Breast epithelium (tissue), 4 donors: Measurements from ENCODE around the gene GAREM2. TPM values are rescaled to one million over a fixed set of nuclear protein-coding genes. Genes with fewer than 3 reads are reported as not detected.

ENCODE experiments used
- DNase-seq, 2 donors: peaks; one replicate each; pipeline ENCODE4 v3.0.0-alpha.2; 2019; ENCODE audit warnings: low spot score in 2 of 2
- H3K27ac ChIP-seq, 2 donors: fragments of 200-600 bp; sonication (generic) in 1 of 2; one replicate each; pipeline ENCODE4 v1.5.1; 2016 to 2019; ENCODE audit warnings: mild to moderate bottlenecking in 1 of 2
- H3K27me3 ChIP-seq, 2 donors: fragments of 200-600 bp; sonication (generic) in 1 of 2; one replicate each; pipeline versions ENCODE4 v1.5.1 to v1.6.0; 2017 to 2019; ENCODE audit warnings: control low read depth in 1 of 2, mild to moderate bottlenecking in 1 of 2
- H3K36me3 ChIP-seq: fragments of 200-600 bp; one replicate; pipeline ENCODE4 v1.5.1; 2019
- H3K4me1 ChIP-seq, 2 donors: fragments of 200-600 bp; sonication (generic); one replicate each; pipeline ENCODE4 v1.5.1; 2016 to 2019; ENCODE audit warnings: control low read depth in 1 of 2
- H3K4me3 ChIP-seq, 3 donors: fragments of 200-600 bp; sonication (generic); 1 replicate in 2 of 3; 2 replicates in 1 of 3; pipeline ENCODE4 v1.5.1; 2016 to 2019; ENCODE audit warnings: mild to moderate bottlenecking in 3 of 3, moderate library complexity in 2 of 3
- H3K9me3 ChIP-seq, 2 donors: fragments of 200-600 bp; sonication (generic) in 1 of 2; one replicate each; pipeline ENCODE4 v1.5.1; 2016 to 2019; ENCODE audit warnings: control low read depth in 1 of 2
- CTCF ChIP-seq, 3 donors: fragments of 450-650 bp; IDR thresholded peaks; one replicate each; pipeline ENCODE4 v1.5.1; 2016 to 2017; ENCODE audit warnings: antibody characterized with exemption in 3 of 3, mild to moderate bottlenecking in 3 of 3, moderate library complexity in 3 of 3
- POLR2A ChIP-seq: fragments of 450-650 bp; IDR thresholded peaks from one replicate; pipeline ENCODE4 v1.6.1; 2016; ENCODE audit warnings: antibody characterized with exemption, mild to moderate bottlenecking, moderate library complexity
- POLR2AphosphoS5 ChIP-seq, 3 donors: sonication (generic); formaldehyde crosslinking; IDR thresholded peaks; one replicate each; pipeline ENCODE4 v1.6.1; 2017; ENCODE audit warnings: antibody characterized with exemption in 3 of 3
- intact Hi-C: fragments of 100-400 bp; cut with DNase I; formaldehyde crosslinking; loops from one replicate; pipeline ENCODE4 v1.15.1; 2023; ENCODE audit warnings: low total_unique reads
- total RNA-seq, 3 donors: library from RNA; depleted of rRNA; stranded (reverse); fragments of >200 nt; gene quantifications; one replicate each; pipeline ENCODE4 v1.1.0, GENCODE V29; 2016

GAREM2 gene
- total RNA-seq, 3 donors from 2014 or later: 1.2 to 2.0 (median 1.4) TPM

- no peaks in the 10 kb centered on the region for H3K4me1 ChIP-seq
- H3K36me3 ChIP-seq: no peaks in the 10 kb centered on the region
- H3K27me3 ChIP-seq: no peaks in the 10 kb centered on the region
- TF ChIP-seq POLR2A: no peak
- no peak for TF ChIP-seq CTCF (IDR thresholded peaks at IDR 0.05)
- no peak for TF ChIP-seq POLR2AphosphoS5 (IDR thresholded peaks at IDR 0.05)
- no peak for DNase-seq
- H3K9me3 ChIP-seq: no peaks in the 10 kb centered on the region
- intact Hi-C loops: no loop called here
- H3K4me3 ChIP-seq: no peak overlapping the region
- no peak overlapping the region for H3K27ac ChIP-seq
These were observed 51.2 kb downstream of the GAREM2 start for GRCh38 chr2:26224095-26224494.

DNA sequence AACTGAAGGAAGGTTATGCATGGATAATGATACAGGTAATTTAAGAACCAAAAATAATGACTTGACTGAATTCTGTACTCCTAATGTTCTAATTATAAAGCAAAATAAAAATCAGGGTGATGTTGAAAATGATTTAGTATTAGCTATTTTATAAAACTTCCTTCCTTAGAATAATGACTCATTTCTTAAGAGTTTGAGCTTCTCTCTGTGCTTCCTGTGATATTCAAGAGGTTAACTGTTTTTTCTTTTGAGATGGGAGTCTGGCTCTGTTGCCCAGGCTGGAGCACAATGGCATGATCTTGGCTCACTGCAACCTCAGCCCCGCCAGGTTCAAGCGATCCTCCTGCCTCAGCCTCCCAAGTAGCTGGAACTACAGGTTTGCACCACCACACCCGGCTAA is 56.7 kb downstream of the GAREM2 start:
- no peaks in the 10 kb centered on the region for H3K9me3 ChIP-seq
- intact Hi-C loops: no loop called here
- no peaks in the 10 kb centered on the region for H3K36me3 ChIP-seq
- no peak overlapping the region for H3K27ac ChIP-seq
- no peaks in the 10 kb centered on the region for H3K4me1 ChIP-seq
- H3K27me3 ChIP-seq: no peaks in the 10 kb centered on the region
- no peak for DNase-seq
- no peak overlapping the region for H3K4me3 ChIP-seq
- no peak for TF ChIP-seq POLR2AphosphoS5 (IDR thresholded peaks at IDR 0.05)
- no peak for TF ChIP-seq CTCF (IDR thresholded peaks at IDR 0.05)
- no peak for TF ChIP-seq POLR2A

DNA sequence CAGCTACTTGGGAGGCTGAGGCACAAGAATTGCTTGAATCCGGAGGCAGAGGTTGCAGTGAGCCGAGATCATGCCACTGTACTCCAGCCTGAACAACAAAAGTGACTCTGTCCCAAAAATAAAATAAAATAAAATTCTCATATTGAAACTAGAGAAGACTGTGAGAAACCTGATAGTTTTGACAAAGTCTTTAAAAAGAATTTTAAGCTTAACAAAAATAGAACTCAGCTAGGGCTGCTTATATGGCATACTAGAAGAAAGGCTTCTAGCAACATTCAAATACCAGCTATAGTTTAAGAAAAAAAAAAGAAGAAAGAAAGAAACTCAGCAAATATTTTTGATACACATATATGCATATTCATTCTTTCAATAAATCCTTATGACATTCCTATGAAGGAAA is 57.9 kb downstream of the GAREM2 start:
- H3K27me3 ChIP-seq: no peaks in the 10 kb centered on the region
- intact Hi-C loops: no loop called here
- H3K36me3 ChIP-seq: no peaks in the 10 kb centered on the region
- TF ChIP-seq CTCF (IDR thresholded peaks at IDR 0.05): no peak
- no peak for TF ChIP-seq POLR2AphosphoS5 (IDR thresholded peaks at IDR 0.05)
- H3K27ac ChIP-seq: no peak overlapping the region
- no peaks in the 10 kb centered on the region for H3K4me1 ChIP-seq
- no peak for DNase-seq
- H3K4me3 ChIP-seq: no peak overlapping the region
- no peaks in the 10 kb centered on the region for H3K9me3 ChIP-seq

DNA sequence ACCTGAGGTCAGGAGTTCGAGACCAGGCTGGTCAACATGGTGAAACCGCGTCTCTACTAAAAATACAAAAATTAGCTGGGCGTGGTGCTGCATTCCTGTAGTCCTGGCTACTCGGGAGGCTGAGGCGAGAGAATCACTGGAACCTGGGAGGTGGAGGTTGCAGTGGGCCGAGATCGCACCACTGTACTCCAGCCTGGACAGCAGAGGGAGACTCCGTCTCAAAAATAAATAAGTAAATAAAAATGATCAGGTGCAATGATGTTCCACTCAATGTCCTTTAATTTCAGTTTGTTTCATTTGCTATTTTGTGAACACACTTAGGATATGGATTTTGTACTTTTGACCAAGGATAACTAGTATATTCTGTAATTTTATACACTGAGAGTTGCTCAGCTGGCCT is 62.2 kb downstream of the GAREM2 start:
- H3K4me1 ChIP-seq: no peaks in the 10 kb centered on the region
- TF ChIP-seq POLR2AphosphoS5 (IDR thresholded peaks at IDR 0.05) (no peak), CTCF (IDR thresholded peaks at IDR 0.05) (peak in 1 of 3 donors; percentile 30)
- no peaks in the 10 kb centered on the region for H3K9me3 ChIP-seq
- H3K27ac ChIP-seq: no peak overlapping the region
- H3K36me3 ChIP-seq: no peaks in the 10 kb centered on the region
- H3K4me3 ChIP-seq: no peak overlapping the region
- intact Hi-C loops: no loop called here
- no peaks in the 10 kb centered on the region for H3K27me3 ChIP-seq
- DNase-seq: no peak

- no peaks in the 10 kb centered on the region for H3K27me3 ChIP-seq
- H3K27ac ChIP-seq: no peak overlapping the region
- DNase-seq: no peak
- H3K9me3 ChIP-seq: no peaks in the 10 kb centered on the region
- H3K4me1 ChIP-seq: no peaks in the 10 kb centered on the region
- no peak overlapping the region for H3K4me3 ChIP-seq
- intact Hi-C loops: no loop called here
- no peak for TF ChIP-seq CTCF (IDR thresholded peaks at IDR 0.05)
- no peak for TF ChIP-seq POLR2AphosphoS5 (IDR thresholded peaks at IDR 0.05)
- TF ChIP-seq POLR2A: no peak
- no peaks in the 10 kb centered on the region for H3K36me3 ChIP-seq
These were observed 65.0 kb downstream of the GAREM2 start for GRCh38 chr2:26237868-26238267.
